NB4 (cell line): ENCODE results near the gene NPR3.

ENCODE experiments used
- DNase-seq: peaks from one replicate; pipeline ENCODE4 v3.0.0; 2010; ENCODE audit warnings: low read depth
- H3K4me3 ChIP-seq: one replicate; pipeline ENCODE4 v1.5.1; 2011; ENCODE audit warnings: mild to moderate bottlenecking, low read depth, low read length, moderate library complexity
- MYC ChIP-seq: IDR thresholded peaks from 2 replicates; pipeline ENCODE4 v1.6.1; 2011; ENCODE audit warnings: low read depth, low read length
- POLR2A ChIP-seq: IDR thresholded peaks from 2 replicates; pipeline ENCODE4 v1.6.1; 2011; ENCODE audit warnings: mild to moderate bottlenecking; ENCODE audit not compliant: insufficient read length; ENCODE audit errors: extremely low read depth
- TF ChIP-seq, protein P1 (sequence below): IDR thresholded peaks from 2 replicates; pipeline ENCODE4 v1.6.1; 2011; ENCODE audit warnings: low read depth, low read length
- TF ChIP-seq, protein P2 (sequence below): IDR thresholded peaks from one replicate; pipeline ENCODE4 v1.5.1; 2012; ENCODE audit warnings: low read depth, low read length

NPR3 gene

DNA sequence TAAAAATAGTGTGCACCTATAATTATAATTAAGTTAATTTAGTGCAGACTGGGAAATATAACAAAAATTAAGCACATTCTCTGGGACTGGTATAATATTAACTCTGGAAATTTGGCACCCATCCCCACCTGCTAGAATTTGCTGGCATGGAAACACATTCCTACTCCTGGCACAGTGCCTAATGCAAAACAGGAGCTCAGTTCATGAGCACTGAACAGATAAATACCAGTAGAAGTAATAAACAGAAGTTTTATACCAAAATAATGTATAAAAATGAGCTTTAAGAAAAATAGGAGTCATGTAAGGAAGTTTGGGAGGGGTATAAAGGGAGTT, 23.7 kb upstream of the NPR3 start:
- no peak for DNase-seq
- TF ChIP-seq, protein P1, sequence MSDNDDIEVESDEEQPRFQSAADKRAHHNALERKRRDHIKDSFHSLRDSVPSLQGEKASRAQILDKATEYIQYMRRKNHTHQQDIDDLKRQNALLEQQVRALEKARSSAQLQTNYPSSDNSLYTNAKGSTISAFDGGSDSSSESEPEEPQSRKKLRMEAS: no peak
- no peak for TF ChIP-seq MYC
- TF ChIP-seq POLR2A: no peak
- TF ChIP-seq, protein P2, sequence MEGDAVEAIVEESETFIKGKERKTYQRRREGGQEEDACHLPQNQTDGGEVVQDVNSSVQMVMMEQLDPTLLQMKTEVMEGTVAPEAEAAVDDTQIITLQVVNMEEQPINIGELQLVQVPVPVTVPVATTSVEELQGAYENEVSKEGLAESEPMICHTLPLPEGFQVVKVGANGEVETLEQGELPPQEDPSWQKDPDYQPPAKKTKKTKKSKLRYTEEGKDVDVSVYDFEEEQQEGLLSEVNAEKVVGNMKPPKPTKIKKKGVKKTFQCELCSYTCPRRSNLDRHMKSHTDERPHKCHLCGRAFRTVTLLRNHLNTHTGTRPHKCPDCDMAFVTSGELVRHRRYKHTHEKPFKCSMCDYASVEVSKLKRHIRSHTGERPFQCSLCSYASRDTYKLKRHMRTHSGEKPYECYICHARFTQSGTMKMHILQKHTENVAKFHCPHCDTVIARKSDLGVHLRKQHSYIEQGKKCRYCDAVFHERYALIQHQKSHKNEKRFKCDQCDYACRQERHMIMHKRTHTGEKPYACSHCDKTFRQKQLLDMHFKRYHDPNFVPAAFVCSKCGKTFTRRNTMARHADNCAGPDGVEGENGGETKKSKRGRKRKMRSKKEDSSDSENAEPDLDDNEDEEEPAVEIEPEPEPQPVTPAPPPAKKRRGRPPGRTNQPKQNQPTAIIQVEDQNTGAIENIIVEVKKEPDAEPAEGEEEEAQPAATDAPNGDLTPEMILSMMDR: no peak

DNA sequence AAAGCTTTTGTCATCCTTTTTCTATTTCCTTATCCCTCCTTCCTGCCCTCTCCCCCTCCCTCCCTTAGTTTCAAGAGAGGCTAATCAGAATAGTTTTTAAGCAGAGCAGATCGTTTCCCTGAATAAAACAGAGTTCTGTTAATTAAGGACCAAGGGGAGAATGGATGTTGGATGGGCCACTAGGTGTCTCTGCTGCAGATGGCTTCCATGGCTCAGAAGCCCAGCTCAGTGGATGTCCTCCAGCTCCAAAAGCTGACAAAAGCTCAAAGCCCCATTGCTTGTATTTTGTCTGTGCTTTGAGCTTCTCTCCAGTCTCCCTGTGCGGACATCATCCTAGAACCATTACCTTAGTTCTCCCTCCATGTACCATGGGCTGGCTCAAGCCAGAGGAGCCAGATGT, 21.0 kb upstream of the NPR3 start:
- peak; percentile 27 for DNase-seq
- no peak overlapping the region for H3K4me3 ChIP-seq
- TF ChIP-seq, protein P2: peak; percentile 54
- TF ChIP-seq, protein P1: no peak

More for the DNA sequence above, 23.7 kb upstream of the NPR3 start:
- no peak overlapping the region for H3K4me3 ChIP-seq

GRCh38 chr5:32690666-32691065, 20.5 kb upstream of the NPR3 start:
- TF ChIP-seq POLR2A (no peak), MYC (no peak)
- TF ChIP-seq, protein P1: no peak
- TF ChIP-seq, protein P2: no peak
- DNase-seq: no peak
- H3K4me3 ChIP-seq: no peak overlapping the region

GRCh38 chr5:32692036-32692746, 18.9 kb upstream of the NPR3 start:
- no peak overlapping the region for H3K4me3 ChIP-seq
- TF ChIP-seq, protein P1: no peak
- TF ChIP-seq, protein P2: no peak
- TF ChIP-seq POLR2A (no peak), MYC (no peak)
- no peak for DNase-seq

DNA sequence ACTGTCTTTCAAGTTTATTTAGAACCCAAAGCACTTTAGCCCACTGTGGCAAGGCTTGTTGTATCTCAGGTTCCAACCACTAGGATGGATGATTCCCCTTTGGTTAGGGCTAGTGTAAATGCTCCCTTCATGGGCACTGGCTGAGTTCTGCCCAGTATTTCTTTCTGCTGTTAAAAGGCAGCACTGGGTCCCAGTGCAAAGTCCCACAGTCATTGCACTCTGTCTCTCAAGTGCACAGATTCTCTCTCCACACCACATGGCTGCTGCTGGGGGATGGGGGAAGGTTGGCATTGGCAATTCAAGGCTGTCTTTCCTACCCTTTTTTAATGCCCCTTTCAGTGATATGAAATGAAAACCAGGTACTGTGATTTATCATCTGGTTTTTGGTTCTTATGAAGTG, 7.2 kb upstream of the NPR3 start:
- TF ChIP-seq, protein P2: no peak
- TF ChIP-seq MYC: no peak
- TF ChIP-seq, protein P1: no peak
- no peak for TF ChIP-seq POLR2A
- H3K4me3 ChIP-seq: no peak overlapping the region
- DNase-seq: no peak

DNA sequence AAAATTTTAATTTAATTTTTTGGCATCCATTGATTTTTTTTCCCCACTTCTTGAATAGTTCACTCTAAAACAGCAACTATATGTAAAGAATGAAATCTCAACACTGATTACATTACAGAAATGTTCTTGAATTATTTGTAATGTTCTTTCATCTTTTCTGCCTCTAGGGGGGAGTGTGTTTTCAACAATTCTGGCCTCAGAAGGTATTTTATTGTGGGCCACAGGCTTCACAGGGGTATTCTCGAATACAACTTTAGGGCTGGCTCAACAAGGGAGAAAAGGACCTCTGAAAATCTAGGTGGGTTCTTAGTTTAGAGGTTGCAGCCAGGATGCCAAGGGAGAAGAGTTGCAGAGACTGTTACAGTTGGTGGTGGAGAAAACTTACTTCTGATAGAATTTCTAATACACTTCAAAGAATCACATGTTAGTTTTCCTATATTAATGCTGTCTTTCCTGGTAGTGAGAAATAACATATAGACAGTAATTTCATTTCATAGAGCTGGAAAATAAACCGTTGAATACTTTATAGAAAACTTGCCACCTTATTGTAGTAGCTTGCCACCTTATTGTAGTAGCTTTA, 3.6 kb upstream of the NPR3 start:
- TF ChIP-seq, protein P1: no peak
- TF ChIP-seq, protein P2: peak; percentile 28
- DNase-seq: peak; percentile 50
- H3K4me3 ChIP-seq: no peak overlapping the region
